ENCODE results near the gene SIGLEC10.
"Not testable (repeated sequence)": the region's sequence is repeated elsewhere in the genome, so short reads cannot be mapped to it uniquely, and the experiment has no call there.

The SIGLEC10 gene

DNA sequence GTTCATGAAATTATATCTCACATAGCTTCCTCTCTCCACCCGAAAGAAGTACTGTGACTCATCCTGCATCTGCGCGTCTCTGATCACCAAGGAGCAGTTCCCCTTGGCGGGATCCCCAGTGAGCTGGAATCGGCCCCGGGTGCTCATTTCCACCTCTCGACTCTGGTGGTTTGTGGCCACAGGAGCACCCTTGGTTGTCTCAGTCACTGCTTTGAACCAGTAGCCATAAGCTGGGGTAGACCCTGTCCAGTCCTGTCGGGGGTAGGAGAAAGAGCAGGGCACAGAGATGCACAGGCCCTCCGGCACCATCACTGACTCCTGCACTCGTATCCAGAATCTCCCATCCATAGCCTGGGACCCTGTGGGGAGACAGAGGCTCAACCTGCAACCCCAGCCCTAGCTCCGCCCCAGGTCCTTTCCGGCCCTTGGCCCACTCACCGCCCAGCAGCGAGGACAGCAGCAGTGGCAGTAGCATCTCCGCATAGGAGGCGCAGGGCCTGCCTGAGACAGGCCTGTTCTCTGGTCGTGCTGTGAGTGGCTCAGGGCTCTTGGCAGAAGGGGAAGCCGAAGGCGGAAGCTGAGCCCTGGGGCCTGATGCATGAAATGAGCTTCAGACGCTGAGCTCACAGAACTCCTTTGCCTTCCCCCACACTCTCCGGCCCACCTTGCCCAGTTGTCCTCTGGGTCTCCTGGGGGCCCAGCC, at the start of gene SIGLEC10:
SIGLEC10 (minus strand) TSS at position 536 of the 703 bp plus-strand sequence; CDS start at position 475, 61 bp downstream.
- no peaks in the 10 kb centered on the region for H3K9me3 ChIP-seq
- H3K4me1 ChIP-seq (ENCODE audit: control insufficient read depth in 1 of 2, insufficient read depth in 1 of 2, low read depth in 1 of 2, low read length in 1 of 2) = peaks cover 43 to 45% of the 10 kb centered on the region in 2 experiments
- peak within 1 kb of the TSS; percentile 98 for H3K27ac ChIP-seq
- H3K4me3 ChIP-seq (ENCODE audit: low read depth in 1 of 2, low read length in 1 of 2) = peak within 1 kb of the TSS; percentile 62 to 64
- TF ChIP-seq CTCF (IDR thresholded peaks at IDR 0.05) = peak; percentile 17
- H3K36me3 ChIP-seq = peaks cover 34% of the 10 kb centered on the region
- H3K27me3 ChIP-seq = peaks cover 11% of the 10 kb centered on the region

- no peaks in the 10 kb centered on the region for H3K36me3 ChIP-seq
- no peaks in the 10 kb centered on the region for H3K27me3 ChIP-seq
- H3K4me1 ChIP-seq (ENCODE audit: control insufficient read depth in 1 of 2, insufficient read depth in 1 of 2, low read depth in 1 of 2, low read length in 1 of 2) = peaks cover 62 to 63% of the 10 kb centered on the region in 2 experiments
- TF ChIP-seq CTCF (IDR thresholded peaks at IDR 0.05) = no peak
- H3K9me3 ChIP-seq = no peaks in the 10 kb centered on the region
- no peak overlapping the region for H3K4me3 ChIP-seq (ENCODE audit: low read depth in 1 of 2, low read length in 1 of 2)
- H3K27ac ChIP-seq = peak overlapping the region; percentile 5
Measured at GRCh38 chr19:51466723-51467122, 49.3 kb upstream of the SIGLEC10 start.

- not testable (repeated sequence) for H3K9me3 ChIP-seq, H3K36me3 ChIP-seq, H3K27me3 ChIP-seq
- peak overlapping the region; percentile 23 to 25 for H3K4me3 ChIP-seq (ENCODE audit: low read depth in 1 of 2, low read length in 1 of 2)
- peak overlapping the region; percentile 50 for H3K27ac ChIP-seq
- peaks cover 81 to 84% of the 10 kb centered on the region in 2 experiments for H3K4me1 ChIP-seq (ENCODE audit: control insufficient read depth in 1 of 2, insufficient read depth in 1 of 2, low read depth in 1 of 2, low read length in 1 of 2)
Measured at GRCh38 chr19:51463976-51464581, 46.6 kb upstream of the SIGLEC10 start.

DNA sequence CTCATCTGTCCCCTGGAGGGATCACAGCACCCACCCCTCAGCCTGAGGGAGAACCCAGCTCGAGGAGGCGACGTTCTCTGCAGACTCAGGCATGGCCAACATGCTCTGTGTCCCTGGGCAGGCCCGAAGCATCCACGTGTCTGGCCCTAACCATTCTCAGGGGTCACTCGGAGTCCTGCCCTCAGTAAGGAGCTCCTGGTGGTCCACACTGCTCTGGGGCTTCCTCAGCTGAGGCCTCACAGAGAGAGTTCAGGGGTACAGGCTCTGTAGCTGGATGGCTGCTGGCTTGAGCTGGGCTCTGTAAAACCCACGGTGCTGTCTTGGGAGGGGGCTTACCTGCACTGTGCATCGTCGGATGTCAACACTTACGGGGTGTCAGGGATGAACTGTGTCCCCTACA, 45.2 kb upstream of the SIGLEC10 start:
- H3K4me1 ChIP-seq (ENCODE audit: control insufficient read depth in 1 of 2, insufficient read depth in 1 of 2, low read depth in 1 of 2, low read length in 1 of 2) = peaks cover 77 to 81% of the 10 kb centered on the region in 2 experiments
- H3K27me3 ChIP-seq = no peaks in the 10 kb centered on the region
- H3K4me3 ChIP-seq (ENCODE audit: low read depth in 1 of 2, low read length in 1 of 2) = peak overlapping the region in 1 of 2 experiments; percentile 28
- peak overlapping the region; percentile 80 for H3K27ac ChIP-seq
- no peaks in the 10 kb centered on the region for H3K36me3 ChIP-seq
- no peak for TF ChIP-seq CTCF (IDR thresholded peaks at IDR 0.05)
- no peaks in the 10 kb centered on the region for H3K9me3 ChIP-seq

GRCh38 chr19:51462276-51462675, 44.8 kb upstream of the SIGLEC10 start:
- peak overlapping the region; percentile 80 for H3K27ac ChIP-seq
- no peaks in the 10 kb centered on the region for H3K27me3 ChIP-seq
- no peak for TF ChIP-seq CTCF (IDR thresholded peaks at IDR 0.05)
- no peaks in the 10 kb centered on the region for H3K36me3 ChIP-seq
- H3K9me3 ChIP-seq = no peaks in the 10 kb centered on the region
- H3K4me1 ChIP-seq (ENCODE audit: control insufficient read depth in 1 of 2, insufficient read depth in 1 of 2, low read depth in 1 of 2, low read length in 1 of 2) = peaks cover 76 to 78% of the 10 kb centered on the region in 2 experiments
- H3K4me3 ChIP-seq (ENCODE audit: low read depth in 1 of 2, low read length in 1 of 2) = peak overlapping the region; percentile 23 to 28

- Histone ChIP-seq H3K27me3 (no peaks in the 10 kb centered on the region), H3K36me3 (no peaks in the 10 kb centered on the region)
Measured at GRCh38 chr19:51461723-51462161, 44.3 kb upstream of the SIGLEC10 start.

More at GRCh38 chr19:51461723-51462161, 44.3 kb upstream of the SIGLEC10 start:
- H3K4me1 ChIP-seq (ENCODE audit: control insufficient read depth in 1 of 2, insufficient read depth in 1 of 2, low read depth in 1 of 2, low read length in 1 of 2) = peaks cover 71 to 72% of the 10 kb centered on the region in 2 experiments
- peak overlapping the region; percentile 23 to 28 for H3K4me3 ChIP-seq (ENCODE audit: low read depth in 1 of 2, low read length in 1 of 2)
- H3K9me3 ChIP-seq = no peaks in the 10 kb centered on the region
- TF ChIP-seq CTCF (IDR thresholded peaks at IDR 0.05) = no peak
- peak overlapping the region; percentile 80 for H3K27ac ChIP-seq
